SIG-M5 treated with dmso at 0.1 percent for 504 hours (cell line): Measurements from ENCODE around the gene SGTB.
"Not testable (repeated sequence)": the region's sequence is repeated elsewhere in the genome, so short reads cannot be mapped to it uniquely, and the experiment has no call there.

Experiments used
- DNase-seq: peaks from one replicate; lab custom pipeline; 2025; ENCODE audit not compliant: unreplicated experiment; lab: John Stamatoyannopoulos, UW

The SGTB gene

DNA sequence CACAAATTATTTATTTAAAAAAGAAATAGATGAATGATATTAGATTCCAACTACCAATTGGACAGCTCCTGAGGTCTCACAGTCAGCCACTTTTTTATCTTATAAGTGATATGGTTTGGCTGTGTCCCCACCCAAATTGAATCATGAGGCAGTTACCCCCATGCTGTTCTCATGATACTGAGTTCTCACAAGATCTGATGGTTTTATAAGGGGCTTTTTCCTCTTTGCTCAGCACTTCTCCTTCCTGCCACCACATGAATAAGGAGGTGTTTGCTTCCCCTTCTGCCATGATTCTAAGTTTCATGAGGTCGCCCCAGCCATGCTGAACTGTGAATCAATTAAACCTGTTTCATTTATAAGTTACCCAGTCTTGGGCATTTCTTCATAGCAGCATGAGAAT lies 13.0 kb upstream of the SGTB start:
- no peak for DNase-seq

DNA sequence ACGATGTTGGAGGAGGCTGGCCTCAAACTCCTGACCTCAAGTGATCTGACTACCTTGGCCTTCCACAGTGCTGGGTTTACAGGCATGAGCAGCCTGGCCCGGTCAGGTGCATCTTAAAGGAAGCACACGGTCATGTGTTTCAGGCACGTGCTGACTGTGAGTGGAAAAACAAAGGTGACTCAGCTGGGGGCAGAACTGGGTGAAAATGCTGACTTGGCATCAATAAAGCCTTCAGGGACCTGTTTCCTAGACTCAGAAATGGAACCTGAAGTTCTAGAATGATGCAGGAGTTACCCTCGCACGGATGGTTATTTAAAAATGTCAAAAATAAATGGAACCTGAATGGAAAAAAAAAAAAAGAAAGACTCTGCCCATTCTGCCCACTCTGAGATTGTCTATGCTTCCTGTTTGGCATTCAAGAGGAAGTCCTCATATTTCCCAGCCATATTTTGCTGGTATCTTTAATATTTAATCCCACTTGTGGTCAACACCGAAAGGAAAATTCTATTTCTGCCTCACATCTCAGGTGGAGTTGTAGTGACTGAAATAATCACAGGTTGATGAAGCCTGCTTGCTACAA lies 12.4 kb upstream of the SGTB start:
- not testable (repeated sequence) for DNase-seq

DNA sequence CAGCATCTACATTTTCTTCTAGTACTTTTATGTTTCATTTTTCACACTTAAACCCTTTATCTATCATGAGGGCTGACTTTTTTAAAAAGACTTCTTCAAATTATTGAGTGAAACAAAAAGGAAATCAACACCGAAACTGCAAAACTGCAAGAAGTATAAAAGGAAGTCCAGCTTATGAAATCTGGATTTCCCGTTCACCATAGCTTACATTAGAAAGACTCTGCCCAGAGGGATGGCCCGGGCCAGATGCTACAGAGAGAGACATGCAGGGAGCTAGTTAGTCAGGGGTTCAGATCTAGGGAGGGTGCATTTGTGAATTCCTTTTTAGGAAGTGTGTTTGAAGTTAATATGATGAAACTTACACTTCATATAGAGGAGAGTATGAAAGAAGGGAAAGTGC lies 10.1 kb upstream of the SGTB start:
- peak; percentile 16 for DNase-seq

DNA sequence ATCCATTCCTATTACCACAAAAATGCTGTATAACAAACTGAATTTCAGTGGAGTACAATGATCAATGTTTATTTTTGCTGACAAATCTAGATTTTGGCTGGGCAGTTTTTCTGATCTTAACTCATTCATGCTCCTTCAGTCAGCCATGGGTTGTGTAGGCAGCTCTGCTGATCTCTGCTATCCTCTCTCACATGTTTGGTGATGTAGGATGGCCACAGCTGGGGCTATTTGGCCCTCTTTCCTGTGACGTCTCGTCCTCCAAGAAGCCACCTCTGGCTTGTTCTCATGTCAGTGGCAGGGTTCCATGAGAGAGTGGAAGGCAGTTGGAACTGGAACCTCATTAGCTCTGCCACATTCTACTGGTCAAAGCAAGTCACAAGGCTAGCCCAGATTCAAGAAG lies 9.0 kb upstream of the SGTB start:
- no peak for DNase-seq

DNA sequence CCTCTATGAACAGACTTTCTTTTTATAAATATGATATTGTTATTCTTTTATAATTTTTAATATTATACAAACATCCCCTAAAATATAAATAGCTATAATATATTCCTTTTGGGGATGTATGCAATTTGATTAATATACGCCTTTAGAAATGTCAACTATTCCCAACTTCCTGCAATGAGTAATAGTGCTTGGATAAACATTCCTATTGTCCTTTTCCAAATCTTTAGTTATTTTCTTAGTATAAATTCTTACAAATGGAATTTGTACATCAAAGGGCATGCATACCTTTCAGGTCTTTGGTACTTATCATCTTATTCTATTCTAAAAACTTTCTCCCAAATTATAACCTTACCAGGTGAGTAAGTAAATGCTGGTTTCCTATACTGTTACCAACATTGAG lies 6.3 kb upstream of the SGTB start:
- DNase-seq, result no peak

- no peak for DNase-seq
These were observed 5.7 kb upstream of the SGTB start for GRCh38 chr5:65727491-65728156.

DNA sequence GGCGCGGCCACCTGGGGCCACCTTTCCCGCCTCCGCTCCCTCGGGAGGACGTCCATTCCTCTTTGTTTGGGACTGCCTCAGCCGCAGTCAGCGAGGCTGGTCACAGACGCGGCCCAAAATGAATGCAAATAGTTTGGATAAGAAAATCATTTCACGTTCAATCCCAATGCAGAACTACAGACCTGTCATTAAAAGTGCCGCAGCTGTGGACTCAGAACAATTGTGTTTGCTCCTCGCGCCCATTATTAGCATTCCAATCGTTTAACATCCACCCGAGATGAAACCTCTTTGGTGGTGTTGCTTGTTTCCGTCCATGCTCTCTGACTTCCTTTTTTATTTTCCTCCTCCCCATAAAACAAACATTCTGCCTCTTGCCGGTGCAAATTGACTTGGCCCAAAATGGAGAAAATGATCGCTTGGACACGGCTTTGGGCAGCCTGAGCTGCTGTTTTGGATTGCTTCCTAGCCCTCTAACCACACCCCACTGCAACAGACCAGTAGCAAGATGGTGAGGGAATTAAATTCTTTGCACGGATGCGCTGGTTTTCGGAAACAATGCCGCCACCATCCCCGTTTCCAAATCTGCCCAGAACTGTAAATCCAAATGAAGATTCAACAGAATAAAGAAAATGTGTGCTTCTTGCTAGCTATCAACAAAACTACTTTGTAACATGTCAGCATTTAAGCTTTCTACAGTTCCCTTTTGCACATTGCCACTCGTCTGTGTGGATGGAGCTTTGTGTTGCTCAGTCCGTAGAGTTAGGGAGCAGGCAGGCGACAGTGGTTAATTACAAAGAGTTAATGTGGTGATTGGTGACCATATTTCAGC lies 880 bp upstream of the SGTB start:
- DNase-seq, result peak; percentile 63

DNA sequence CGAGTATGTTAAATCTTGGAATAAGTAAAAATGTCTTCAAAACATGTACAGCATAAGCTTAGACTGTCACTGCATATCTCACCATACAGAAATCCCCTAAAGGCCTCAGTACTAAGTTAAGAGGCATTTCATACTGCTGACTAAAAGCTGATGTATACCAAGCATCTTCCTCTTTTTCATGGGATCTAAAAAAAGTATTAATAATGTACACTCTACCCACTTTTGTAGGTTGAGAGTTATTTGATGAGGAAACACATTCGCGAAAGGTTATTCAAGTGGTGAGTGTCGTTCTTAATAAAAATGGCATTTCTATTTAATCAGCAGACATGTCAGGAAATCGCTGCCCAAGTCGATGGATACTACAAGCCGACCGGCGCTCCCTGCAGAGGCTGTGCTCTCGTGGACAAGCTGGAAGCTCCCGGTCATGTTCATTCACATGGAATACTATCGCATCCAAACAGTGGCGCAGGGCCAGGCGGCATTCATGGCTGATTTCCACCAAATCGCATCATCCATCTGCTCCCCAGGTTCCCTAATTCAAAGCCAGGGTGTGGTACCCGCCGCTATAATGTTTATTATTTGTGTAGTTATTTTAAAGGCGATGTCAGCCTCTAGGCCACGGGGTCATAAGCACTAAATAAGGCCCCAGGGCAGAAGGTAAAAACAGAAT lies 724 bp downstream of the SGTB start:
- peak; percentile 62 for DNase-seq

DNA sequence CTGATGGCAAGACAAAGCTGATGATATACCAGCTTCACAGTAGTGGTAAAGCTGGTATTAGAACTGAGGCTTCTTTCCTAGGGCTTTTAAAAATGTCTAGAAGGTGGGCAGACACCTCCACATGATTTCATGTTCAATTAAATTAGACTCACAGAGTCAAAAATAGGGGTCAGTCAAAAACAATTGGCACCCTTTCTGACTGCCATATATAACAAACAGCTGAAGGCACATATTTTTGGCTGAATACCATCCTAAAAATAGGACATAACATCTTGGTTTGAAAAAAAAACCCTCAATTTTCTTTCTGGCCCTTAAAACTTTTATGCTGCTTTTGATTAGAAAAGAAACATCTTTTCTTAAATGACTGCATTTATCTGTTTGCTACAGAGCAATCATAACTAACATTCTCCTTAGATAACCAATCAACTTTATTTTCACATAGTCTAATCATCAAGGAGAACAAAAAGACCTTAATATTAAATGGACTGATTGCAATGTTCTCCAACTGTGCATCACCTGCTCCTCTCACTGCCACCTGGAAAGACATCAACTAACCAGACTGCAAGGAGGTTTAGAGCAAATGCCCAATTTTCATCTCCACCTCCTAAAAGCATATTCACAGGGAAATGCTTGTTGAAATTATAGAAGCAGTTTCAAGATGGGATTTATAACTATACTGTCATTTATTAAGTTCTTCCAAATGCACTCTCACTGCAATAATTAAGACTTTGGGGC lies 3.2 kb downstream of the SGTB start:
- DNase-seq, result no peak

GRCh38 chr5:65708145-65708544 lies 13.8 kb downstream of the SGTB start:
- peak; percentile 75 for DNase-seq

DNA sequence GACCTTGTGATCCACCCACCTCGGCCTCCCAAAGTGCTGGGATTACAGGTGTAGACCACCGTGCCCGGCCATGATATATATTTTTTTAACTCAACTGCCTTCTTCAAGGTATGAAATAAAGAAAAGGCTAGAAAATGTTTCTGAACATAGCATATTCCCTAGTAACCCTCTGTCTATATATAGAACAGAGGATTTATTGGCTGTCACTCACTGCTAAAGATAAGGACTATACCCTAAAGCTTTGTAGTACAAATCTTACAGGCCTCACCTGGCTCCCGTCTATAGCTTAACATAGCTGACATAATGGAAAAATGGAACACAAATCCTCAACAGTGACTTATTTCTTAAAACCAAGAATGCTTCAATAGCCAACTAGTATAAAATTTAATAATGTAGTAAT lies 14.2 kb downstream of the SGTB start:
- no peak for DNase-seq

DNA sequence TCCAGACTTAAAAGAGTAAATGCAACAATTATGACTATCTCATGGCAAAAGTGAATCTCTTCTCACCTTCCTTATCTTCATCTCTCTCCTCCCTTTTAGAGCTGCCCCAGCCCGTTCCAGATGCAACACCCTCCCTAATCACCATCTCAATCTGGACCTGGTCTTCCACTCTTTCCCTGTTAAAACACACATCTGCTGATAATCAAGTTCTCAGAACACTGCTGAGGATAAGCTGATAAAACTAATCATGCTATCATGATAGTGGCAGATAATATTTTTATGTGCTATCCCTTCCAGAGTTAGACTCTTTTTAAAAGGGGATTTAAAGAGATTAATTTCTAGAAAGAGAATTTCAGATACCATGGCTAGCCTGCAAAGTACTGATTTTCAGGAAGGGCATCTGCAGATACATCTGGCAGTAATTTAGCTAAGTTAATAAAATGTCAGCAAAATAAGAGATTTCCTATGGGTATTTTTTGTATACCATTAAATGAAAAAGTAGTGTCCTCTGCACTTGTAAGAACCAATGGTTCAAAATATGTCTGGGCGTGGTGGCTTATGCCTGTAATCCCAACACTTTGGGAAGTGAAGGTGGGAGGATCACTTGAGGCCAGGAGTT lies 17.2 kb downstream of the SGTB start:
- no peak for DNase-seq

- DNase-seq, result no peak
These were observed 19.9 kb downstream of the SGTB start for GRCh38 chr5:65702036-65702435.

DNA sequence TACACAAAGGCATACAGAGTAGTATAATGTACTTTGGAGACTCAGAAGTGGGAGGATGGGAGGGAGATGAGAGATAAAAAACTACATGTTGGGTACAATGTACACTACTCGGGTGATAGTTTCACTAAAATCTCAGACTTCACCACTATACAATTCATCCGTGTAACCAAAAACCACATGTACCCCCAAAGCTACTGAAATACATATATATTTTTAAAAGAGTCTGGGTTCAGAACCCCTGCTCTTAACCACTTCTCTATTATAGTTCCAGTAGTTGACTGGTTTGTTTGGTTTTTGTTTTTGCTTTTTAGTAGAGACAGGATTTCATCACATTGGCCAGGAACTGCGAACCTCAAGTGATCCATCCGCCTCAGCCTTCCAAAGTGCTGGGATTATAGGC lies 22.6 kb downstream of the SGTB start:
- DNase-seq, result no peak

GRCh38 chr5:65696892-65697291 lies 25.0 kb downstream of the SGTB start:
- no peak for DNase-seq

DNA sequence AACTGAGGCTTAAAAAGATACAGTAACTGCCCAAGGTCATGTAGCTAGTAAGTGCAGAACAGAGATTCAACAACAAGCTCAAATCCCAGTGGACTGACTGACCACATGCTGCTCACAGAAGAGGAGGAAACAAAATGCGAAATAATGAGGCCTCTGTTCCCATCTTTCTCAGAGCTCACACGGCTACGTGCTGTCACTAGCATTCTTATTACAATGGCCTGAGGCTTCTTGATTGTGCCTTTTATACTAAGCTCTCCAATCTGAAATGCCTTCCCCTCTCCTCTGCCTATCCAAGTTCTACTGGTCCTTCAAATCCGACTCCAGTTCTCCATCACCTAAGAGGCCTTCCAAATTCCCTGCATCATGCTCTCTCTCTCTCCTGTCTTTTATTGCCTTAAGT lies 26.0 kb downstream of the SGTB start:
- DNase-seq, result no peak

DNA sequence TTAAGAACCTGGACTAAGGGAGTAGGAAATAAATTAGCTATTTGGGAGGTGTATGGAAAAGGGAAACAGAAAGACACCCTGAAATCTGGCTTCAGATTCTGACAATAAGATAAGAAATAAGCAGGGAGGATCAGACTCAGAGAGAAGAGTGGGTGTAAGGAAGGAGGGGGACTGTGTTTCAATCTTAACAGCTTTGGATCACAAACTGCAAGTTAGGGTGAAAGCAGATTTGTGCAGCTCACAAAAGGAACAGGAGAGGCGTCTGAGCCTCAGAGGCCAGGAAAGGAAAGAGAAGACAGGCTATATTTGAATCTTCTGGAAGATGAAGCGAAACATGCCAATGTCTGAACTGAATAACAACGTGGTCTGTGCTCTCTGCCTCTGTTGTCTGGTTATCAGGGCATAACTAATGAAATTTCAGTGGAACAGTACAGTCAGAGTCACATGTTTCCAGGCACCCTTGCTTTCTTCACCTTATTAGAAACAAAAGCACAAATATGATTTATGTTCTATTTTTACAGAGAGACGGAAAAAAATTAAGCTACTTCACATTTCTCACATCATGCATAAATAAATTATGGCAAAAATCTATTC lies 26.6 kb downstream of the SGTB start:
- DNase-seq, result no peak

GRCh38 chr5:65693121-65693520 lies 28.8 kb downstream of the SGTB start:
- no peak for DNase-seq

DNA sequence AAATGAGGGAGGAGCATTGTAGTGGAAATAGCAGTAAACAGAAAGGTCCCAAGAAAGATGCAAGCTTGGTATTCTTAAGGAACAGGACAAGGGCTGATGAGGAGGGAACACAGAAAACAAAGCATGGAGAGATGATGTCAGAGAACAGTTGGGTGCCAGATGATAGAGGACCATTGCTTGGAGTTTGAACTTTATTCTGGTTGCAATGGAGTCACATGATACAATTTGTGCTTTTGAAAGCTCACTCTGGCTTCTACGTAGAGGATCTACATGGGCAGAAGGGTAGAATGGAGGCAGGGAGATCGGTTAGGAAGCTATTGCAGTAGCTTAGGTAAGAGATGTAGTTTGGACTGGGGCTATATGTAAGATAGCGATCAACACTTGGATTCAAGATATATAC lies 39.8 kb downstream of the SGTB start:
- DNase-seq, result no peak

- DNase-seq, result peak; percentile 66
These were observed 45.9 kb downstream of the SGTB start for GRCh38 chr5:65676056-65676455.
